Stimulated activated CD4-positive, alpha-beta T cell treated with anti-CD3 and anti-CD28 coated beads, Interleukin-4, amount 100 ng/mL, for 4 hours (primary cell): Measurements from ENCODE around the gene RANBP10.
"Not testable (repeated sequence)": the region's sequence is repeated elsewhere in the genome, so short reads cannot be mapped to it uniquely, and the experiment has no call there.

ENCODE experiments used
- DNase-seq, 2 experiments: peaks; one replicate each; pipeline ENCODE4 v3.0.0-alpha.2; 2020

RANBP10 gene

DNA sequence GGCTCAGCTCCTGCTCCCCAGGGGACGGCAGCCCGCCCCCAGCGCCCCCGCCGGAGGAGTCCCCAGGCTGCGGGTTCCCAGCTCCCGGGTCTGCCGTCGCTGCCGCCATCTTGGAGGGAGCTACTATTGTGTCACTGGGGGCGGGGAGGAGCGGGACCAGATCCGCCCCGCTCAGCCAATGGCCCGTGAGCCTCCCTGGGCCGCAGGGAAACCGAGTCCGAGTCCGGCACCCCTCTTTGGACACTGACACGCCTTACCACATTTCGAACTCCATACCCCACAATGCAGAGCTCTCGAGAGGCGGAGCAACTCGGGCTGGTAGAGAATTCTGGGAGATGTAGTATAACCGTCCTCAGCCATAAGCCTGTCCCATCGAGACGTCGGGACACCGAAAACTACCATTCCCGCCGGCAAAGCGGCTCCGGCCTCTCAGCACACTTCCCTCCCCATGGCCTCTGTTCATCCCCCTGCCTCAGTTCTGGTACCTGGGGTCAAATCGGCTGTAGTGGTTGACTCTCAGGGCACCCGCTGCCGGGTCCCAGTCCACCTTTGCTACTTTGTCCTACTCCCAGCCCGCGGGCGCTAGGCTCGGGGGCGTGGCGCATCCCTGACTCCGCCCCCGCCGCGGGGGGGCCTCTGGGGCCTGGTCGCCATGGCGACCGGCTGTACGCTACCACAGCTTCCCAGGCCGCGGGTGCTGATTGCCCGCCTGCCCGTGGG is at the start of gene RANBP10, which contains the start of gene TSNAXIP1:
TSS of gene RANBP10 (minus strand) at position 133 of the 720 bp plus-strand sequence. CDS start at position 109, 24 bp downstream.
TSS of gene TSNAXIP1 (plus strand) at position 462 of the 720 bp plus-strand sequence. CDS start 261 bp downstream, outside the sequence.
- peak; percentile 91 to 97 for DNase-seq

DNA sequence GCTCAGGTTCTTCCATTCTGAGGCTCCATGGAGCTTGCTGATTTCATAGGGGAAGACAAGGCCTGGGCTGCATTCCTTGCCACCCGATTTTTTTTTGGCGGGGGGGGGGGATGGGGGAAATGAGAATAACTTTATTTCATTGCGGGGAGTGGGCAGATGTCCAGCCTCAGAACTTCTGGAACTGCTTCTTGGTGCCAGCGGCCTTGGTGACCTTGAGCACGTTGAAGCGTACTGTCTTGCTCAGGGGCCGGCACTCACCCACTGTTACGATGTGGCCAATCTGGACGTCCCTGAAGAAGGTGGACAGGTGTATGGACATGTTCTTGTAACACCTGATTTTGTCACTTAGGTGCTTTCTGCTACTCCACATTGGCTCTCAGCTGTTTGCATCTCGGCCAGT is 49.4 kb upstream of the RANBP10 start:
- no peak for DNase-seq

DNA sequence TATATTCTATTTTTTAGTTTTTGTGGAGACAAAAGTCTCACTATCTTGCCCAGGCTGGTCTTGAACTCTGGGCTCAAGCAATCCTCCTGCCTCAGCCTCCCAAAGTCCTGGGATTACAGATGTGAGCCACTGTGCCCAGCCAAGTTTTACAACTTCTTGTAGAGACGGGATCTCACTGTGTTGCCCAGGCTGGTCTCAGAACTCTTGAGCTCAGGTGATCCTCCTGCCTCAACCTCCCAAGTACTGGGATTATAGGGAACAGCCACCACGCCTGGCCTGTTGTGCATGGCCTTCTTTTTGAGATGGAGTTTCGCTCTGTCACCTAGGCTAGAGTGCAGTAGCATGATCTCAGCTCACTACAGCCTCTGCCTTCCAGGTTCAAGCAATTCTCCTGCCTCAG is 47.3 kb upstream of the RANBP10 start:
- no peak for DNase-seq

DNA sequence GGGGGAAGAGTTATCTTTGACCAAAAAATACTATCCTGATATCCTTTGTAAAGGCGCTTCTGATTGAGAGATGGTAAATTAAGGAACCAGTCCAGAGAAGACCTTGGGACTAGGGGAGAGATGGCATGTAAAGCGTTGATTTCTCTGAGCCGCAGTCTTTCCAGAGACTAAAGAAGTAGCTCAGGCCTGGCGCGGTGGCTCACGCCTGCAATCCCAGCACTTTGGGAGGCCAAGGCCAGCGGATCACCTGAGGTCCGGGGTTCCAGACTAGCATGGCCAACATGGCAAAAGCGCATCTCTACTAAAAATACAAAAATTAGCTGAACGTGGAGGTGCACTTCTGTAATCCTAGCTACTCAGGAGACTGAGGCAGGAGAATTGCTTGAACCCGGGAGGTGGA is 41.8 kb upstream of the RANBP10 start:
- DNase-seq = no peak

DNA sequence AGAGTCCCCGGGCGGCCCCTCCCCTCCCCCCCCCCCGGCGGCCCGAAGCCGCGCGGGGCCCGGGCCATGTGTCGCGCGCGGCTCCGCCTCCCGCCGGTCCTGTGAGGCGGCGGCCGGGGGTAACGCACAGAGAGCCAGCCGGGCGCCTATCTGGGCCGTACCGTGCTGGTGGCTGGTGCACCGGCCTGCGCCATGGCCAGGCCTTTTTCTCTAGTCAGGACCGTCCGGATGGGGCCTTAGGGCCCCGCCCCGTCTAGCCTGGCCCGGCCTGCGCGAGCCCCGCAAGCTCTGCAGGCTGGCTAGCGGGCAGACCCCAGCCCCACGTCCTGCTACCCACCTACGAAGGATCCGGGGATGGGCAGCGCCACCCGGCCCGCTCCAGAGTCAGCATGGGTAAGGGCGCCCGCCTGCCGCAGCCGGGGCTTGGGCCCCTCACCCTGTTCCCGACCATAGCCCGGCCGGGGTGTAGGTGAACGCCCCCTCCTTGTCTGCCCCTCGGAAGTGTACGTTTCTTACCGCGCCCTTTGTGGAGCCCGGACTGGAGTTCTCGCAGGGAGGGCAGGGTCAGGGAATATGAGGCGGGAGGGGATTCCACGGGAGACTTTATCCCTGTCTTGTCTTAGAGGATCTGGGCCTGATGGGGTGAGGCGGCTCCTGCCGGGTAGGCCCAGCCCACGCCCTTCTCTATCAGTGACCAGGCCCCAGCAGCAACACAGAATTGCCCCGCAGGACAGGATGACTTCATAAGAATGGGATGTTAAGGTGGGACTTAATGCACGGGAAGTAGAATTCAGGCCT is 40.9 kb upstream of the RANBP10 start, which contains the start of gene CENPT:
TSS of gene CENPT (minus strand) at position 630 of the 798 bp plus-strand sequence. CDS start 13,834 bp downstream, outside the sequence.
- peak in 1 of 2 experiments; percentile 66 for DNase-seq

DNA sequence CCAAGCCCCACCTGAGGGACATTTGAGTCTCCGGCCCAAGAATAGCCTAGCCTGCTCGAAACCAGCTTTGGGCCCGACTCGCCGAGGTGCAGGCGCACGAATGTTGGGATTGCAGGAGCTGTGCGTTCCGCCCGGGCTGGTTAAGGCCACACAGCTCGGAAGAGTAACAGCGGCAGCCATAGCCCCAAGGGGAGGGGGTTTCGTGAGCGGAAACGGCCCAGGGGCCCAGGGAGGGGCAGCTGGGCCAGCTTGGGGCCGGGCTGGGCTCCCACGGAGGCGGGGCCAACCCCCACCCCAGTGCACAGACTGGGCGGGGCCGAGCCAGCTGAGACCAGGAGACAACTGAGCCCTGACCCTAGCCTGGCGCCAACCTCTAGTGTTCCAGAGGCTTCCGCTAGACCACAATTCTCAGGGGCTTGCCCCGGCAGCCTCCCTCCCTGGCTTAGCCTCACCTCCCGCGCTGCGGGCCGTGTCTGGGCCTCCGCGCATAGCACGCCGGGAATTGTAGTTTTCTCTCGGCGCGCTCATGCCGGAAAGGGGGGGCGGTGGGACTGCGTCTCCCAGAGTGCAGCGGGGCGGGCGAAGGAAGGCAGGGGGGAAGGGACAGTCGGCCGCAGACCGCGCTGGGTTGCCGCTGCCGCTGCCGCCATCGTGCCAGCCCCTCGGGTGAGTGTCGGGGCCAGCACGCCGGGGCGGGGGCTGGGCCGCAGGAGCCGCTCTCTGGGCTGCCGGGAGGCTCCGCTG is 40.1 kb upstream of the RANBP10 start, which contains the start of gene NUTF2:
TSS of gene NUTF2 (plus strand) at position 614 of the 744 bp plus-strand sequence. CDS start 18,198 bp downstream, outside the sequence.
- DNase-seq = peak; percentile 93

DNA sequence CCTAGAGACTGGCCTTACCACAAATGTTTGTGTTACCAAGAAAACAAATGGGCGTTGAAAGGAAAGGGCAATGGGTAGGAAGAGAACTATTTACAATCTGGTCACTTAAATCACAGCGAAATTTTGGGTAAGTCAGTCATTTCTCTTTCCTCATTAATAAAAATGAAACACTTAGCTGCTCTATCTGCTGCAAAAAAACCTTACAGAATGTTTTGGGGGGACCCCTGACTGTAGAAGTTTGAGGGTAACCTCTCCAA is 39.6 kb upstream of the RANBP10 start:
- DNase-seq = no peak

DNA sequence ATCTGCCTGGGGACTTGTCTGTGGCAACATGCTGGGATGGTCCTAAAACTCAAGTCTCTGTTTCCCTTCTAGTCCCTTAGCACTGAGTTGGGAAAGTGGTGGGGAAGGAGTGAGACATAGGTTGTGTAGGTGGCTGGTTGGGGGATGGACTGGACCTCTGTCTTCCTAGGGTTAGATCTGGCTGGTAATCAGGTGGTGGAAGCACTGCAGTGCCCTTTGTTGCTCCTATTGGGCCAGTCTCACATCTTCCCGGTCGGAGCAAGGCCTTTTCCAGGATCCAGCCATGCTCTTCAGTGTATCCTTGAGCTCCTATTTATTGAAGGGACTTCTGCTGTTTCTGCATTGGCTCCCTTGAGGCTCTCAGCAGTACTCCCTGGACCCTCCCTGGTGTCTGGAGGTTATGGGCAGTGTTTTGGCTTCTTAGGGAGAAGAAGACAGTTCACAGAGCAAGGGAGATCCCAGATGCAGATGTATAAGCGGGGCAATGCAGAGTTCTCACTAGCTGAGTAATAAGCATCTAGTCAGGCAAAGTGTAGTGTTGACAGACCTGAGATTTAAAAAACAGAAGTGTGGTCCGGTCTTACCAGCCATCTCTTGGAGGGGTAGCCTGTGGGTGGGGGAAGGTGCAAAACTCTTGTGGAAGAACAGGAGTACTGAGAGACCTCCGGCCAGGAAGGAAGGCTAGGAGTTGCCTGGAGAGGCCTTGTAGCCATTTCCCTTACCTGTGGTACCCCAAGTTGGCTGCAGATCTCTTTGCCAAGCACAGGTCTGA is 39.1 kb upstream of the RANBP10 start:
- no peak for DNase-seq

DNA sequence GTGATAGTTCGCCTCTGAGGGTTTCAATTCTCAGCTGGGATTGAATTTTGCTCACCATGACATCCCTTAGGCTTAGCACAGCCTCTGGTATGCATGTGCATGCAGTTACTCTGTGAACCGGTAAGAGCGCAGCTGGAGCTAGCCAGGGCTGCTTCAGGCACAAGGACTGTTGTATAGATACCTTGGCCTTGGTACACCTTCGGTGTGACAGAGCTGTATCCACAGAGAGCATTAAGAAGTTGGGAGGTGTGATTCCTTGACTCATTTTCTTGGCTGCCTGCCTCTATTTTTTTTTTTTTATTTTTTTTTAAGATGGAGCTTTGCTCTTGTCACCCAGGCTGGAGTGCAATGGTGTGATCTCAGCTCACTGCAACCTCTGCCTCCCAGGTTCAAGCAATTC is 38.1 kb upstream of the RANBP10 start:
- DNase-seq = no peak

DNA sequence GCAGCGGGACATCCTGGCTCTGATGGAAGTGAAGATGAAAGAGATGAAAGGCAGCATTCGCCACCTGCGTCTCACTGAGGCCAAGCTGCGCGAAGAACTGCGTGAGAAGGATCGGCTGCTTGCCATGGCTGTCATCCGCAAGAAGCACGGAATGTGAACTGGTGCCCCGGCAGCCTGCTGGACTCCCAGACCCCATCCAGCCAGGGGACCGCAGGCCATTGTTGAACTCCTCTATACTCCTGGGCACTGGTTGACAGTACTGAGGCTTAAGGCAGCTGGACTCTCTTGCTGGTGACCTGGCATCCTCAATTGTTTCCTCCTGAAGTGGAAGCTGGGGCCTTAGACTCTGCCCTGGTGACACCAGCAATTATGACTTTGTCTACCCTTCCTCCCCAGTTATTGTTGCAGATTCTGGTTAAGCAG is 37.0 kb upstream of the RANBP10 start:
- no peak for DNase-seq

DNA sequence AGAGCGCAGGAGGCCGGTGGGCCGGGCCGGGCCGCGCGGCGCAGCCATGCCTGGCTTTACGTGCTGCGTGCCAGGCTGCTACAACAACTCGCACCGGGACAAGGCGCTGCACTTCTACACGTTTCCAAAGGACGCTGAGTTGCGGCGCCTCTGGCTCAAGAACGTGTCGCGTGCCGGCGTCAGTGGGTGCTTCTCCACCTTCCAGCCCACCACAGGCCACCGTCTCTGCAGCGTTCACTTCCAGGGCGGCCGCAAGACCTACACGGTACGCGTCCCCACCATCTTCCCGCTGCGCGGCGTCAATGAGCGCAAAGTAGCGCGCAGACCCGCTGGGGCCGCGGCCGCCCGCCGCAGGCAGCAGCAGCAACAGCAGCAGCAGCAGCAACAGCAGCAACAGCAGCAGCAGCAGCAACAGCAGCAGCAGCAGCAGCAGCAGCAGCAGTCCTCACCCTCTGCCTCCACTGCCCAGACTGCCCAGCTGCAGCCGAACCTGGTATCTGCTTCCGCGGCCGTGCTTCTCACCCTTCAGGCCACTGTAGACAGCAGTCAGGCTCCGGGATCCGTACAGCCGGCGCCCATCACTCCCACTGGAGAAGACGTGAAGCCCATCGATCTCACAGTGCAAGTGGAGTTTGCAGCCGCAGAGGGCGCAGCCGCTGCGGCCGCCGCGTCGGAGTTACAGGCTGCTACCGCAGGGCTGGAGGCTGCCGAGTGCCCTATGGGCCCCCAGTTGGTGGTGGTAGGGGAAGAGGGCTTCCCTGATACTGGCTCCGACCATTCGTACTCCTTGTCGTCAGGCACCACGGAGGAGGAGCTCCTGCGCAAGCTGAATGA is 36.4 kb upstream of the RANBP10 start:
- DNase-seq = peak; percentile 41 to 48

DNA sequence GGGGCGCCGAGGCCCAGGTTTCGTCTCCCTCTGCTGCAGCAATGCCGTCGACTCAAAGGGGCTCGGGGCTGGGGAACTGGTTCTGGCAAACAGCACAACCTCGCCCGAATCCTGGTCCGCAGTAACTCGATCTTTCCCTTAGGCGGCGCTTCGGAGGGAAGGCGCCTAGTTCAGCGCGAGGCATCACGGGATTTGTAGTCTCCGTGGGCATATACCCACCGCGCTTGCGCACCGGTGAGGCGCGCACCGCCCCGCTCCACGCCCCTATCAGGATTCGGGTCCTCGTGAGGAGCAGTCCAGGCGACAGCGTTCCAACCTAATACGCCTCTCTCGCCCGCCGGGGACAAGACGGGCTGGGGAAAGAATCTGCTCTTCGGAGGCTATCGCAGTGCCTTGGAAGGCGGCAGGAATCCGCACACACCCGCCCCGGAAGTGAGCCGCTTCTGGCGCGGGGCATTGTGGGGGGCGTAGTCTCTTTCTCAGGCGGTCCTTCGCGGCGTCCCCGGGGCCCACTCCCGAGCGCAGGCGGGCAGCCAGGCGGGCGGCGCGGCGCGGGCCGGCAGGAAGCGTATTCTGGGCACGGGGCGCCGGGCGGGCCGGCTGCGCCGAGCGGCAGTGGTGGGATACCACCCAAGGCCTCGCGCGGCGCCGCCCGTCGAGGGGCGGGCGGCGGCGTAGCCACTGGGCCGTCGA is 35.6 kb upstream of the RANBP10 start, which contains the start of gene THAP11:
TSS of gene THAP11 (plus strand) at position 505 of the 693 bp plus-strand sequence. CDS start 235 bp downstream, outside the sequence.
- peak; percentile 88 to 91 for DNase-seq

DNA sequence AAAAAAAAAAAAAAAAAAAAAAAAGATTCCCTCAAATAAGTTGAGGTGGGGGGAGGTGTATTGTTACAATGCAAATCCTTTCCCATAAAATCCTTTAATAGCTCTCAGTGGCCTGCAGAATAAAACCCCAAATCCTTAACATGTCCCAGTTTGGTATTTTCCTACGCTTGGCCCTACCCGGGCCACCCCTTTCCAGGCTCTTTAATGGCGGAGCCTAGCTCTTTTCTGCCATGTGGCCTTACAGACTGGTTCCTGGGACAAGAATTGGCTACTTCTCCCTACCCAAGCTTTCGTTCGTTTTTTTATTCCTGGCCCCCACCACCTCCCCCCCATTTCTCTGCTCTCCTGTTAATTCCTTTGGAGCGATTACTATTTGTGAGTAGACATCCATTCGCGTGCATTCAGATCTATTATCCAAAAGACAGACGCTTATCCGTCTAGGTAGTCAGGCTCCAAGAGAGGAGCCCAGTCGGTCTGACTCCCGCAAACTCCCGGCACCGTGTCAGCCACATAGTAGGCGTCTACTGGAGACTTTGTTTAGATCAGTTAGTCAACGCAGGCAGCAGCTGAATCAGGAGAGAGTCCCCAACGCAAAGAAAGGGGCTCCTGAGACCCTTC is 34.9 kb upstream of the RANBP10 start:
- DNase-seq = no peak

DNA sequence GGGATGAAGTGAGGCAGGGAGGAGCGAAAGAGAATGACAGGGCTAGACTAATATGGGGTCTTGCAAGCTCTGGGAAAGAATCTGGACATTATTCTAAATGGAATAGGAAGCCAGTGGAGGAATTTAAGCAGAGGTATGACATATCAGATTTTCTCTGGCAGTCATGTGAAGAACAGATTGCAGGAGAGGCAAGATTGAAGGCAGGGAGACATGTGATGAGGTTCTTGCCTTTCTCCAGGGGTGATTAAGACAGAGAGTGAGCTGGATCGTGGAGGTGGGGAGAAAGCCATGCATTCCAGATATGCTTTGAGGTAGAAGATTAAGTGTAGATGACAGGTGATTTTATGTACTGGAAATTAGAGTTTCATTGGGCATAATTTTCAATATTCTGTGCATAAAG is 31.5 kb upstream of the RANBP10 start:
- DNase-seq = no peak

DNA sequence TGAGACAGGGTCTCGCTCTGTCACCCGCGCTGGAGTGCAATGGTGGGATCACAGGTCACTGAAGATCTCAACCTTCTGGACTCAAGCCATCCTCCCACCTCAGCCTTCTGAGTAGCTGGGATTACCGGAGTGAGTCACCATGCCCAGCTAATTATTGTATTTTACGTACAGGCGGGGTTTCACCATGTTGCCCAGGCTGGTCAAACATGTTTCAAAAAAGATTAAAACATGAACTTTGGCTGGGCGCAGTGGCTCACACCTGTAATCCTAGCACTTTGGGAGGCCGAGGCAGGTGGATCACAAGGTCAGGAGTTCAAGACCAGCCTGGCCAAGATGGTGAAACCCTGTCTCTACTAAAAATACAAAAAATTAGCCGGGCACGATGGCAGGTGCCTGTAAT is 30.8 kb upstream of the RANBP10 start:
- DNase-seq = not testable (repeated sequence)

DNA sequence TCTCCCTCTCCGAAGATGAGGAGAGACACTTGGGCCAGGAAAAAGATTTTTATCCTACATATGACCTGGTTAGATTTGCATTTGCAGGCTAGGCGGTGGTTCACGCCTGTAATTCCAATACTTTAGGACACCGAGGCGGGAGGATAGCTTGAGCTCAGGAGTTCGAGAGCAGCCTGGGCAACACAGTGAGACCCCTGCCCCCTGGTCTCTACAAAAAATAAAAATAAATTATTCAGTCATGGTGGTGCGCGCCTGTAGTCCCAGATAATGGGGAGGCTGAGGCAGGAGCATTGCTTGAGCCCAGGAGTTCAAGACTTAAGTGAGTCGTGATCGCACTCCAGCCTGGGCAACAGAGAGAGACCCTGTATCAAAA is 27.9 kb upstream of the RANBP10 start:
- DNase-seq = no peak

DNA sequence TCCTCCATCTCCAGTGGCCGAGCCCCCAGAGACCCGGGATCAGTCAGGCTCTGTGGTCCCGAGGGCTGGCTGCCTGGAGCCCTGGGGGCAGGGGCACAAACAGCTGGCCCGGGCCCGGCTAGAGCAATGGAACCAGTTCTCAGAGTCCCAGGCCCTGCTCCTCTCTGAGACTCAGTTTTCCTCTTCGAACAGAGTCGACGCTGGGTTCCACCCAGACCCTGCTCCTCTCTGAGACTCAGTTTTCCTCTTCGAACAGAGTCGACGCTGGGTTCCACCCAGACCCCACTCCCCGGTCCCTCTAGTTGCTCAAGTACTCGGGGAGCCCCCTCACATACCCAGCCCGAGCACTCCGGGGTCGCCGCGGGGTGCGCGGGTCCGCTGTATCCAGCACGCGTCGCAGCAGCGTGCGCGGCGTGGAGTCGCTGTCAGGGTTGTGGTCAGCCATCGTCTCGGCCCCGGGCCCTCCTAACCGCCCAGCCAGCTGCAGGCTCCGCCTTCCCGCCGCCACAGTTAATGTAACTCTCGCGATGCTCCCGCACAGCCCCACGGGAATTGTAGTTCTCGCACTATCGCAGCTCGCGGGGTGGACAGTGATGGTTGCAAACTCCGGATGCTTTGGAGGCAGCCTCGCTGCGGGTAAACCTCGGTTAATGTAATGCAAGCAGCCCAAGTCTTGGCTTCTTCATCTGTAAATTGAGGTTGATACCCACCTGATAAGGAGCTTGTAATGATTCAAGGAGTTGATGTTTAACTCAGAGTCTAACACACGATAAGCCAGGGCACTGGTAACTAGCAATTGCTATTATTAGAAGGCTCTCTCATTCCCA is 27.3 kb upstream of the RANBP10 start:
- peak; percentile 87 to 89 for DNase-seq

DNA sequence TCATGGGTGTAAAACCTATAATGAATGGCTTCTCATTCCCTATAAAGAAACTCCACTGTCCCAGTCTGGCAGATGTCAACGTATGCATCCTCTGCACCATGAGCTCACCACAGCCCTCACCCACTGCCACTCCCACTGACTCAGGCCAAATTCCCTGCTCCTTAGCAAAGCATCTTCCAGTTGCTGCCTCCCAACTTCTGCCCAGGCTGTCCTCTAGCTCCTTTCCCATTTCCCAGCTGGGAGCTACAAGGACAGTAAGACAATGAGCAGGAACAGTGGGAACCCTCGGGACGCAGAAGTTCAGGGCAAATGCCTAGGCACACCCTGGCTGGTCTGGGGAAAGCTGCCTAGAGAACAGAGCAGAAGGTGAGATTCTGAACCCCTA is 26.7 kb upstream of the RANBP10 start:
- DNase-seq = no peak

DNA sequence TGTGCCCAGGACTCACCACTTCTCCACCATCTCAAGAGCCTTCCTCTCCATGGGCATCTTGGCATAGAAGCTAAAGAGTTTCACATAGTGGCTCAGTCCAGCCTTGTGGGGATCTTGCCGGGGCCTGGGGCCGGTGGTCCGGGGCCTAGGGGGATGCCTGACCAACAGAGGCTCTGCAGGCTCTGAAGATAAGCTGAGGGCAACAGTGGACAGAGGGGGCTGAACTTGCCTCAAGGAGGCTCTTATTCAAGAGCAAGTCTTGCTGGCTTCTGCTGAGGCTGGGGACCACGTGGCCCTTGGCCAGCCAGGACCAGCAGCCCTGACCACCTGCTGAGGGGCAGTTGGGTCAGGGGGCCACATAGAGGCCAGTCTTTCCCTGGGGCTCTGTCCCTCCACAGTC is 22.3 kb upstream of the RANBP10 start:
- no peak for DNase-seq
